SK-N-MC (cell line): ENCODE data around the gene AQP5.

Experiments used
- FOXP2 ChIP-seq: optimal IDR thresholded peaks from 2 replicates; pipeline ENCODE3; 2011; ENCODE audit warnings: mild to moderate bottlenecking, moderate library complexity; ENCODE audit not compliant: insufficient read depth; ENCODE audit errors: extremely low read length, control extremely low read depth
- POLR2AphosphoS5 ChIP-seq: IDR thresholded peaks from 2 replicates; pipeline ENCODE4 v1.6.1; 2012; ENCODE audit warnings: mild to moderate bottlenecking, low read depth, low read length, borderline replicate concordance

DNA sequence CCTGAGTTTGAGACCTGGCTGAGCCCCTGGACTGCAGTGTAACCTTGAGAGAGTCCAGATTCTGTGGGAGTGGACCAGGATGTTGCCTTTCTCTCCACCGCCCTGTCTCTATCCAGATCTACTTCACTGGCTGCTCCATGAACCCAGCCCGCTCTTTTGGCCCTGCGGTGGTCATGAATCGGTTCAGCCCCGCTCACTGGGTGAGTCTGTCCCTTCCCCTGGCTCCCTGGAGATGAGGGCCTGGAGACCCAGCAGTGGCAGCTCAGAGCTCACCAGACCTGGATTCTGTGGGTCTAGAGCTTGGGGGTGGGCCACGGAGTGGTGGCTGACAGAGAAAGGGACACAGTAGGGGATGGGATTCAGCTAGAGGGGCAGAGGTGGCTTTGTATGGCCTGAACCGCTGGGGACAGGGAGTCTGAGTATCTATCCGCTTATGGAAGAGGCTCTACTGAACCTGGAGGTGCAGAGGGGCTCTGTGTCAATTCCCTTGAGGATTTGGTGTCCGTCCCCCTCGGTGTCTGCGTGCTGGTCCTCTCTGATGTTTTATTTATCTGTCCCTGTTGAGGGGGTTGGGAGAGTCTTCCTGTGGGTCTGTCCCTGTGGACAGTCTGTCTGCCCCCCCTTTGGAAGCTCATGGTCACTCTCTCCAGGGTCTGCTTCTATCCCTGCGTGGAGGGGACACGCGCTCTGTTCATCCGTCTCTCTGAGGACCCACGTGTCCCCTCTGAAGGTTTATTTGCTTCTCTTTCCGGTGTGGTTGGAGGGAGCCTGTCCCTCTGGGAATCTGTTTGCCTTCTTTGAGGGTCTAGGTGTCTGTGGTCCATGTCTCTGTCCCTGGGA, 2.5 kb downstream of the AQP5 start:
- TF ChIP-seq FOXP2 (no peak), POLR2AphosphoS5 (no peak)
